ENCODE results near the gene LRP10. TPM values are rescaled to one million over a fixed set of nuclear protein-coding genes. Genes with fewer than 3 reads are reported as not detected.

Gene LRP10
- total RNA-seq, 6 donors from 2014 or later = 90.2 to 169 (median 149) TPM

GRCh38 chr14:22896356-22896755, 24.8 kb downstream of the LRP10 start:
- H3K9me3 ChIP-seq = no peaks in the 10 kb centered on the region
- DNase-seq (no peak), ATAC-seq (ENCODE audit: low FRiP score in 2 of 2) (no peak)
- TF ChIP-seq EP300 (IDR thresholded peaks at IDR 0.05) = no peak
- TF ChIP-seq POLR2A (IDR thresholded peaks at IDR 0.05) = no peak
- no peak for TF ChIP-seq POLR2AphosphoS5 (IDR thresholded peaks at IDR 0.05)
- TF ChIP-seq, protein P1, sequence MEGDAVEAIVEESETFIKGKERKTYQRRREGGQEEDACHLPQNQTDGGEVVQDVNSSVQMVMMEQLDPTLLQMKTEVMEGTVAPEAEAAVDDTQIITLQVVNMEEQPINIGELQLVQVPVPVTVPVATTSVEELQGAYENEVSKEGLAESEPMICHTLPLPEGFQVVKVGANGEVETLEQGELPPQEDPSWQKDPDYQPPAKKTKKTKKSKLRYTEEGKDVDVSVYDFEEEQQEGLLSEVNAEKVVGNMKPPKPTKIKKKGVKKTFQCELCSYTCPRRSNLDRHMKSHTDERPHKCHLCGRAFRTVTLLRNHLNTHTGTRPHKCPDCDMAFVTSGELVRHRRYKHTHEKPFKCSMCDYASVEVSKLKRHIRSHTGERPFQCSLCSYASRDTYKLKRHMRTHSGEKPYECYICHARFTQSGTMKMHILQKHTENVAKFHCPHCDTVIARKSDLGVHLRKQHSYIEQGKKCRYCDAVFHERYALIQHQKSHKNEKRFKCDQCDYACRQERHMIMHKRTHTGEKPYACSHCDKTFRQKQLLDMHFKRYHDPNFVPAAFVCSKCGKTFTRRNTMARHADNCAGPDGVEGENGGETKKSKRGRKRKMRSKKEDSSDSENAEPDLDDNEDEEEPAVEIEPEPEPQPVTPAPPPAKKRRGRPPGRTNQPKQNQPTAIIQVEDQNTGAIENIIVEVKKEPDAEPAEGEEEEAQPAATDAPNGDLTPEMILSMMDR (IDR thresholded peaks at IDR 0.05) = no peak
- 38 to 40% methylated on average over 5 of the region's 5 CpGs for WGBS, 2 donors
- H3K4me3 ChIP-seq = no peak overlapping the region
- no peaks in the 10 kb centered on the region for H3K27me3 ChIP-seq
- H3K4me1 ChIP-seq = peaks cover 0 to 6% (median 4%) of the 10 kb centered on the region in 4 donors
- peaks cover 4 to 23% (median 11%) of the 10 kb centered on the region in 4 donors for H3K36me3 ChIP-seq
- no peak overlapping the region for H3K27ac ChIP-seq

DNA sequence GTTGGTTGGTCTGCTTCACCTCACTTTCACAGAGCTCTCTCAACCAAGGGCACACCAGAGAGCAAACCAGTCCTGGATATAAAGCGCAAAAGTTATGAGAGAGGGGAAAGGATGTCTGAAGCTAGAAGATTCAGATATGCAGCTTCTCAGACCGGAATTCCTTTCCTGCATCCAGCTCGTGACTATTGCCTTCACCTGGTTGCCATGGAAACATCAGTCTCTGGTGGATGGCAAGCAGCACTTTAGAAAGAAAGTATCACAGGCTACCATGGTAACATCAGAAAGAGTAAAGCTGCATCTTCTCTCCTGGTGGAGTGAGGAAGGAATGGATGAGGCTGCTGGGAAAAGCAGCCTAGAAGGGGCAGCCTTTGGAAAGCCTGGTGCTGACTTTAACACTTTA, 25.2 kb downstream of the LRP10 start:
- Histone ChIP-seq H3K4me1 (peaks cover 0 to 6% (median 4%) of the 10 kb centered on the region in 4 donors), H3K4me3 (no peak overlapping the region), H3K27me3 (no peaks in the 10 kb centered on the region), H3K27ac (no peak overlapping the region), H3K36me3 (peaks cover 9 to 27% (median 15%) of the 10 kb centered on the region in 4 donors), H3K9me3 (no peaks in the 10 kb centered on the region)
- TF ChIP-seq, protein P1 (IDR thresholded peaks at IDR 0.05) = no peak
- TF ChIP-seq POLR2AphosphoS5 (IDR thresholded peaks at IDR 0.05) (no peak), POLR2A (IDR thresholded peaks at IDR 0.05) (no peak), EP300 (IDR thresholded peaks at IDR 0.05) (no peak)
- DNase-seq (no peak), ATAC-seq (ENCODE audit: low FRiP score in 2 of 2) (no peak)
- 55 to 70% methylated on average over 3 of the region's 3 CpGs for WGBS, 2 donors

GRCh38 chr14:22897357-22897756, 25.8 kb downstream of the LRP10 start:
- no peak for ATAC-seq (ENCODE audit: low FRiP score in 2 of 2)
- no peaks in the 10 kb centered on the region for H3K27me3 ChIP-seq
- DNase-seq = no peak
- no peak overlapping the region for H3K27ac ChIP-seq
- no peak overlapping the region for H3K4me3 ChIP-seq
- H3K4me1 ChIP-seq = peaks cover 0 to 6% (median 4%) of the 10 kb centered on the region in 4 donors
- TF ChIP-seq EP300 (IDR thresholded peaks at IDR 0.05) (no peak), POLR2AphosphoS5 (IDR thresholded peaks at IDR 0.05) (no peak), POLR2A (IDR thresholded peaks at IDR 0.05) (no peak)
- TF ChIP-seq, protein P1 (IDR thresholded peaks at IDR 0.05) = no peak
- H3K36me3 ChIP-seq = peaks cover 12 to 33% (median 21%) of the 10 kb centered on the region in 4 donors
- H3K9me3 ChIP-seq = no peaks in the 10 kb centered on the region
- WGBS, 2 donors = 94 to 95% methylated on average over 1 of the region's 1 CpG

DNA sequence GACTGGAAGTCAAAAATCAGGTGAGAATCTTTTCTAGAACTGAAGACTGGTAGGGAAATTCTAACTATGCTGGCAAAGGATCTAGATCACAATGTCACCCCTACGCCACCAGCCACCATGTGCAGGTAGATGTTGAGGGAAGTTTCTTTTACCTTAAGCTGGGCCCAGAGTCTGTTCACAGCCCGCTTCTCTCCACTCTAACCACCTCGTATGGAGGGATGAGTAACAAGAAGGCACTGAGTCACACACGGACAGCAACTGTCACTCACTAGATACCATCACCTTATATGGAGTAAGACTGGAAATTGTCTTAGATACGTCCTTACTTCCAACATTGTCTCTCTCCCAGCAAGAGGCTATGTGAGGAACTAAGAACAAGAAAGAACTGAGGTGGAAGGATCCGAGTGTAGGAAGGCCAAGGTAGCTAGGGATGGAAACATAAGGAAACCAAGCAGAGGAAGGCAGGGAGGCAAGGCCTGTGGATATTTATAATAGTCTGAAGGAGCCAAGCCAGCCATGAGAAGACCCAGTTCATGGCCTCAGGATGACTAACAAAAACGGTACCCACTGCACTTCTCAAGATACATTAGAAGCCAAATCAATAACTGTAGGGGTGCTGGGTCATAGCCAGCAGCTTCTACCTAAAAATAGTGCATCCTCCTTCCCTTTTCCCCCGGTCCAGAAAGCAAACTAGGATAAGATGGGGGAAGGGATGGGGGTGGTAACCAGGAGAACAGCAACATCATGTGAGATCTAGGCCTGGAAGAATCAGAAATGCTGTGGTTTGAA, 27.0 kb downstream of the LRP10 start:
- Histone ChIP-seq H3K9me3 (no peaks in the 10 kb centered on the region), H3K27me3 (no peaks in the 10 kb centered on the region), H3K27ac (peak overlapping the region in 1 of 4 donors; percentile 3), H3K4me3 (no peak overlapping the region), H3K36me3 (peaks cover 19 to 43% (median 30%) of the 10 kb centered on the region in 4 donors), H3K4me1 (peaks cover 0 to 6% (median 4%) of the 10 kb centered on the region in 4 donors)
- DNase-seq (no peak), ATAC-seq (ENCODE audit: low FRiP score in 2 of 2) (no peak)
- WGBS, 2 donors = 65 to 75% methylated on average over 8 of the region's 8 CpGs
- TF ChIP-seq EP300 (IDR thresholded peaks at IDR 0.05) = no peak
- no peak for TF ChIP-seq POLR2AphosphoS5 (IDR thresholded peaks at IDR 0.05)
- TF ChIP-seq, protein P1 (IDR thresholded peaks at IDR 0.05) = no peak
- TF ChIP-seq POLR2A (IDR thresholded peaks at IDR 0.05) = no peak

Measured in upper lobe of left lung (tissue), 6 donors.